Trophoblast cell (in vitro differentiated cells and primary cell): ENCODE results near the gene C1orf167.

Experiments
- DNase-seq, 2 donors: peaks; one replicate each; pipeline ENCODE4 v3.0.0-alpha.2; 2016
- H2AFZ ChIP-seq: 2 replicates; pipeline ENCODE4 v1.6.1; 2013; ENCODE audit warnings: low read length, moderate library complexity, mild to moderate bottlenecking; ENCODE audit not compliant: insufficient read depth, poor library complexity
- H2AK5ac ChIP-seq: 2 replicates; pipeline ENCODE4 v1.6.1; 2013; ENCODE audit warnings: mild to moderate bottlenecking, low read length
- H2BK120ac ChIP-seq: 2 replicates; pipeline ENCODE4 v1.6.1; 2013; ENCODE audit warnings: low read length, mild to moderate bottlenecking, moderate library complexity; ENCODE audit not compliant: insufficient read depth, poor library complexity
- H2BK12ac ChIP-seq: 2 replicates; pipeline ENCODE4 v1.6.1; 2013; ENCODE audit warnings: mild to moderate bottlenecking, low read length, moderate library complexity
- H2BK5ac ChIP-seq: 2 replicates; pipeline ENCODE4 v1.6.1; 2013; ENCODE audit warnings: low read length, low read depth, moderate library complexity, mild to moderate bottlenecking; ENCODE audit not compliant: poor library complexity
- H3K14ac ChIP-seq: 2 replicates; pipeline ENCODE4 v1.6.1; 2013; ENCODE audit warnings: mild to moderate bottlenecking, low read length
- H3K18ac ChIP-seq: 2 replicates; pipeline ENCODE4 v1.6.1; 2013; ENCODE audit warnings: mild to moderate bottlenecking, low read length
- H3K23ac ChIP-seq: 2 replicates; pipeline ENCODE4 v1.6.1; 2013; ENCODE audit warnings: low read length
- H3K27ac ChIP-seq: 2 replicates; pipeline ENCODE4 v1.5.1; 2013; ENCODE audit warnings: low read depth, mild to moderate bottlenecking, inconsistent platforms, low read length, moderate library complexity
- H3K27me3 ChIP-seq: 2 replicates; pipeline ENCODE4 v1.6.1; 2013; ENCODE audit warnings: inconsistent platforms, mild to moderate bottlenecking, low read length, moderate library complexity; ENCODE audit not compliant: insufficient read depth
- H3K36me3 ChIP-seq, 2 experiments: 1 replicate in 1 of 2; 2 replicates in 1 of 2; pipeline ENCODE4 v1.6.1; 2013; ENCODE audit warnings: low read length in 2 of 2, mild to moderate bottlenecking in 2 of 2, moderate library complexity in 1 of 2; ENCODE audit not compliant: insufficient read depth in 2 of 2, control insufficient read depth in 1 of 2
- H3K4ac ChIP-seq: 2 replicates; pipeline ENCODE4 v1.6.1; 2013; ENCODE audit warnings: low read depth, mild to moderate bottlenecking, low read length, moderate library complexity
- H3K4me1 ChIP-seq, 2 experiments: 1 replicate in 1 of 2; 2 replicates in 1 of 2; pipeline ENCODE4 v1.6.1; 2013; ENCODE audit warnings: low read length in 2 of 2, mild to moderate bottlenecking in 2 of 2, moderate library complexity in 1 of 2; ENCODE audit not compliant: insufficient read depth in 2 of 2, control insufficient read depth in 1 of 2
- H3K4me2 ChIP-seq: 2 replicates; pipeline ENCODE4 v1.6.1; 2013; ENCODE audit warnings: inconsistent platforms, mild to moderate bottlenecking, low read length, moderate library complexity
- H3K4me3 ChIP-seq: 2 replicates; pipeline ENCODE4 v1.5.1; 2013; ENCODE audit warnings: mild to moderate bottlenecking, low read depth, low read length, inconsistent platforms
- H3K79me1 ChIP-seq: one replicate; pipeline ENCODE4 v1.6.1; 2013; ENCODE audit warnings: low read length
- H3K79me2 ChIP-seq: 2 replicates; pipeline ENCODE4 v1.6.1; 2013; ENCODE audit warnings: low read length, mild to moderate bottlenecking; ENCODE audit not compliant: control insufficient read depth, insufficient read depth, poor library complexity
- H3K9ac ChIP-seq: 2 replicates; pipeline ENCODE4 v1.6.1; 2013; ENCODE audit warnings: mild to moderate bottlenecking, low read length
- H3K9me3 ChIP-seq: 2 replicates; pipeline ENCODE4 v1.6.1; 2013; ENCODE audit warnings: low read depth, mild to moderate bottlenecking, control low read depth, inconsistent platforms, low read length; ENCODE audit not compliant: insufficient read depth
- H4K12ac ChIP-seq: 2 replicates; pipeline ENCODE4 v1.6.1; 2013; ENCODE audit warnings: low read depth, mild to moderate bottlenecking, low read length, moderate library complexity
- H4K8ac ChIP-seq: 2 replicates; pipeline ENCODE4 v1.6.1; 2013; ENCODE audit warnings: low read depth, mild to moderate bottlenecking, low read length, moderate library complexity
- H4K91ac ChIP-seq: one replicate; pipeline ENCODE4 v1.6.1; 2013; ENCODE audit warnings: low read depth, mild to moderate bottlenecking, low read length, moderate library complexity
- WGBS: extraction: QIAGEN DNeasy Blood & Tissue Kit; methylation state at CpG from one replicate; pipeline ENCODE4 v1.1.7; 2013; ENCODE audit warnings: missing lambda C conversion rate; ENCODE audit not compliant: insufficient read length, insufficient coverage; ENCODE audit errors: extremely low coverage; 5-methylcytosine and 5-hydroxymethylcytosine counted together

Gene C1orf167

GRCh38 chr1:11790880-11791715, 29.1 kb downstream of the C1orf167 start:
- H3K79me2 ChIP-seq: no peaks in the 10 kb centered on the region
- no peaks in the 10 kb centered on the region for H3K27me3 ChIP-seq
- H2BK12ac ChIP-seq: no peak overlapping the region
- H3K23ac ChIP-seq: no peak overlapping the region
- H3K14ac ChIP-seq: no peak overlapping the region
- H3K4me3 ChIP-seq: no peak overlapping the region
- no CpG with 5 or more reads among the region's 19 CpGs for WGBS
- H3K27ac ChIP-seq: no peak overlapping the region
- H4K8ac ChIP-seq: no peak overlapping the region
- no peak overlapping the region for H2AK5ac ChIP-seq
- peaks cover 8% of the 10 kb centered on the region for H3K79me1 ChIP-seq
- no peak overlapping the region for H2BK5ac ChIP-seq
- H4K91ac ChIP-seq: no peak overlapping the region
- peaks cover 35 to 36% of the 10 kb centered on the region in 2 experiments for H3K36me3 ChIP-seq
- no peak overlapping the region for H3K4ac ChIP-seq
- DNase-seq: peak; percentile 46 to 69
- H2BK120ac ChIP-seq: no peak overlapping the region
- H3K9ac ChIP-seq: no peak overlapping the region
- H3K9me3 ChIP-seq: peaks cover 4% of the 10 kb centered on the region
- no peak overlapping the region for H3K18ac ChIP-seq
- H4K12ac ChIP-seq: no peak overlapping the region
- no peak overlapping the region for H3K4me2 ChIP-seq
- H3K4me1 ChIP-seq: peaks cover 25 to 30% of the 10 kb centered on the region in 2 experiments
- no peak overlapping the region for H2AFZ ChIP-seq

- DNase-seq: no peak
- H3K9me3 ChIP-seq: peaks cover 4% of the 10 kb centered on the region
- no peak overlapping the region for H3K4me3 ChIP-seq
- no peak overlapping the region for H3K14ac ChIP-seq
- no peak overlapping the region for H4K8ac ChIP-seq
- no peak overlapping the region for H3K4ac ChIP-seq
- H2AFZ ChIP-seq: no peak overlapping the region
- H2BK12ac ChIP-seq: no peak overlapping the region
- no peak overlapping the region for H2AK5ac ChIP-seq
- peaks cover 36 to 38% of the 10 kb centered on the region in 2 experiments for H3K36me3 ChIP-seq
- no peak overlapping the region for H4K12ac ChIP-seq
- H4K91ac ChIP-seq: no peak overlapping the region
- no peak overlapping the region for H3K27ac ChIP-seq
- H3K27me3 ChIP-seq: no peaks in the 10 kb centered on the region
- H2BK120ac ChIP-seq: no peak overlapping the region
- no CpG with 5 or more reads among the region's 11 CpGs for WGBS
- H3K18ac ChIP-seq: no peak overlapping the region
- H3K79me1 ChIP-seq: peaks cover 7% of the 10 kb centered on the region
- H3K23ac ChIP-seq: no peak overlapping the region
- no peak overlapping the region for H2BK5ac ChIP-seq
- no peaks in the 10 kb centered on the region for H3K79me2 ChIP-seq
- no peak overlapping the region for H3K9ac ChIP-seq
- no peak overlapping the region for H3K4me2 ChIP-seq
- peaks cover 22 to 28% of the 10 kb centered on the region in 2 experiments for H3K4me1 ChIP-seq
These were observed 30.1 kb downstream of the C1orf167 start for GRCh38 chr1:11792106-11792505.

DNA sequence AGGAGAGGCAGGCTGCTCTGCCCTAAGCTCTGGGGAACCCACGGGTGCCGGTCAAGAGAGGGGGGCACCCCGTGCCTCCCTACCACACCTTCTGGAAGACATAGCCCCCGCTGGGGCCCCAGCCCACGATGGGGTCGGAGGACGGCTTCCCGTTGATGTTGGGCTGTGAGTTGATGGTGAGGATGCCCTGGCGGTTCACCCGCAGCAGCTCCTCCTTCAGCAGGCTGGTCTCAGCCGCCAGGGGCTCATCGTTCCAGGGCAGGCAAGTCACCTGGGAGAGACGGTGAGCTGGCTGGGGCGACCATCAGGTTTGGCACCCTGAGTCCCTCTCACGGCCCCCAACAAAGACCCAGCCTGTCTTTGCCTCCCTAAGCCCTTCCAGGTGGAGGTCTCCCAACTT, 31.8 kb downstream of the C1orf167 start:
- Histone ChIP-seq H3K9ac (no peak overlapping the region), H3K27ac (no peak overlapping the region), H3K79me2 (no peaks in the 10 kb centered on the region), H2BK120ac (no peak overlapping the region), H2BK5ac (no peak overlapping the region), H3K4me2 (no peak overlapping the region), H3K36me3 (peaks cover 36 to 40% of the 10 kb centered on the region in 2 experiments), H4K12ac (no peak overlapping the region), H4K91ac (no peak overlapping the region), H2AK5ac (no peak overlapping the region), H3K23ac (no peak overlapping the region), H3K4ac (no peak overlapping the region), H3K79me1 (no peaks in the 10 kb centered on the region), H4K8ac (no peak overlapping the region), H2AFZ (no peak overlapping the region), H3K27me3 (no peaks in the 10 kb centered on the region), H3K14ac (no peak overlapping the region), H3K4me3 (no peak overlapping the region), H3K18ac (no peak overlapping the region), H3K4me1 (peaks cover 11 to 16% of the 10 kb centered on the region in 2 experiments), H2BK12ac (no peak overlapping the region), H3K9me3 (peaks cover 4% of the 10 kb centered on the region)
- DNase-seq: no peak
- no CpG with 5 or more reads among the region's 15 CpGs for WGBS

GRCh38 chr1:11794446-11795237, 32.6 kb downstream of the C1orf167 start:
- no peak overlapping the region for H3K27ac ChIP-seq
- no peak overlapping the region for H3K9ac ChIP-seq
- H3K79me1 ChIP-seq: no peaks in the 10 kb centered on the region

More at GRCh38 chr1:11794446-11795237, 32.6 kb downstream of the C1orf167 start:
- no peak overlapping the region for H4K91ac ChIP-seq
- no peak overlapping the region for H3K18ac ChIP-seq
- H2AK5ac ChIP-seq: no peak overlapping the region
- H4K12ac ChIP-seq: no peak overlapping the region
- peaks cover 36 to 44% of the 10 kb centered on the region in 2 experiments for H3K36me3 ChIP-seq
- peaks cover 4% of the 10 kb centered on the region for H3K9me3 ChIP-seq
- no CpG with 5 or more reads among the region's 19 CpGs for WGBS
- DNase-seq: no peak
- H3K4ac ChIP-seq: no peak overlapping the region
- no peak overlapping the region for H3K23ac ChIP-seq
- no peak overlapping the region for H2AFZ ChIP-seq
- no peak overlapping the region for H4K8ac ChIP-seq
- H2BK5ac ChIP-seq: no peak overlapping the region
- H3K14ac ChIP-seq: no peak overlapping the region
- no peak overlapping the region for H2BK120ac ChIP-seq
- H3K4me3 ChIP-seq: no peak overlapping the region
- no peak overlapping the region for H3K4me2 ChIP-seq
- no peak overlapping the region for H2BK12ac ChIP-seq
- H3K79me2 ChIP-seq: no peaks in the 10 kb centered on the region
- H3K27me3 ChIP-seq: no peaks in the 10 kb centered on the region
- peaks cover 11 to 16% of the 10 kb centered on the region in 2 experiments for H3K4me1 ChIP-seq
